Tongue (tissue), 2 donors: ENCODE measurements around the gene CYP4X1. TPM values are rescaled to one million over a fixed set of nuclear protein-coding genes. Genes with fewer than 3 reads are reported as not detected.
"Not testable (repeated sequence)": the region's sequence is repeated elsewhere in the genome, so short reads cannot be mapped to it uniquely, and the experiment has no call there.

Experiments used
- DNase-seq: peaks from one replicate; pipeline ENCODE4 v3.0.0-alpha.2; 2015
- total RNA-seq: library from RNA; depleted of rRNA; stranded (reverse); fragments of >200 nt; gene quantifications from one replicate; pipeline ENCODE4 v1.2.3, GENCODE V29; 2014

CYP4X1 gene, protein sequence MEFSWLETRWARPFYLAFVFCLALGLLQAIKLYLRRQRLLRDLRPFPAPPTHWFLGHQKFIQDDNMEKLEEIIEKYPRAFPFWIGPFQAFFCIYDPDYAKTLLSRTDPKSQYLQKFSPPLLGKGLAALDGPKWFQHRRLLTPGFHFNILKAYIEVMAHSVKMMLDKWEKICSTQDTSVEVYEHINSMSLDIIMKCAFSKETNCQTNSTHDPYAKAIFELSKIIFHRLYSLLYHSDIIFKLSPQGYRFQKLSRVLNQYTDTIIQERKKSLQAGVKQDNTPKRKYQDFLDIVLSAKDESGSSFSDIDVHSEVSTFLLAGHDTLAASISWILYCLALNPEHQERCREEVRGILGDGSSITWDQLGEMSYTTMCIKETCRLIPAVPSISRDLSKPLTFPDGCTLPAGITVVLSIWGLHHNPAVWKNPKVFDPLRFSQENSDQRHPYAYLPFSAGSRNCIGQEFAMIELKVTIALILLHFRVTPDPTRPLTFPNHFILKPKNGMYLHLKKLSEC
- total RNA-seq, result 3.0 TPM

DNA sequence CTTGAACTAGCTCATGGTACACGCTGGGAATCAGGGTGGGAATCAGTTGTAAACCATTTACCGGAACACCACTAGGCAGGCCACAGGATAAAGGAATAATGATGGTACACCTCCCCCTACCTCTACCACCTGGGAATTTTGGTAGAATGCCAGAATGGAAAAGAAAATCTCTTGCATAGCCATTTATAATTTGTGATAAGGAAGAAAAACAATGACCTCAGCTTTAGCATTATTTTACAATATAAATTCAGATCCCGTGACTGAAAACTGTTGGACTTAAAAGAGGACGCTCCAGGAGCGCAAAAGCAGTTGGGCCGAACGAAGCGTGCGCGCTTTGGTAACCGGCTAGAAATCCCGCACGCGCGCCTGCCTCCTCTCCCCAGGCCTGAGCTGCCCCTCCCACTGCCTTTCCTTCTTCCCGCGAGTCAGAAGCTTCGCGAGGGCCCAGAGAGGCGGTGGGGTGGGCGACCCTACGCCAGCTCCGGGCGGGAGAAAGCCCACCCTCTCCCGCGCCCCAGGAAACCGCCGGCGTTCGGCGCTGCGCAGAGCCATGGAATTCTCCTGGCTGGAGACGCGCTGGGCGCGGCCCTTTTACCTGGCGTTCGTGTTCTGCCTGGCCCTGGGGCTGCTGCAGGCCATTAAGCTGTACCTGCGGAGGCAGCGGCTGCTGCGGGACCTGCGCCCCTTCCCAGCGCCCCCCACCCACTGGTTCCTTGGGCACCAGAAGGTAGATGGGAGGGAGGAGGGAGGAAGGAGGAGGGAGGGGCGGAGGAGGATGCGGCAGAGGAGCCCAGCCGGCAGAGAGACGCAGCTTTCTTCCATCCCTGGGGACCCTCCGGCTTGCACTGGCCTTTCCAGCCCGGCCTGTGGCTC, at the start of gene CYP4X1:
TSS of gene CYP4X1 (plus strand) at position 402 of the 873 bp plus-strand sequence. CDS start at position 551, 149 bp downstream.
- DNase-seq, result peak; percentile 17

DNA sequence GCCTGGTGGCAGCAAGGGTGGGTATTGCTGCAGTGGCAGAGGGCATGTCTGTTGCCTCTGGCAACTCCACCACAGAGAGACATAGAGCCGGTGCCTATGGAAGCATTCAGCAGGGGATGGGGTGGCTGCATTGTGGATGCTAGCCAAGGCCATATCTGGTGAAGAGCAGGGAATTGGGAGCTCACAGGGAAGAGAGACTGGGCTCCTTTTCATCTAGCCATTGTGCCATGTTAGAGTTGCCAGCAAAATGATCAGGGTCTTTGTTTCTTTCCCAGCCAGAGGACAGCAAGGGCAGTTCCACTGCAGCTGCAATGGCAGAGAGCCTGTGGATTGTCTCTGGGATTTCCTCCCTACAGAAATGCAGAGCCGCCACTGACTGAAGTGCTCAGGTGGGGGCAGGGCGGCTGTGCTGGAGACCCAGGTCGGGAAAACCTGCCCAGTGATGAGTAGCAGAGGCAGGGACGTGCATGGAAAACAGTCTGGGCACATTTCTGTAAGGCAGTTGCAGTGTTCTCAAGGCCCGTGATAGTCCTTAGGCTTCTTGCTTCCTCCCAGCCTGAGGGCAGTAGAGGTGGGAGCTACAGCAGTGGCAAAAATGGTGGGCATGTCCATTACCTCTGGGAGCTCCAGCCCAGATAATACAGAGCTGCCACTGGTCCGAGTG, 40.2 kb upstream of the CYP4X1 start:
- DNase-seq, result no peak

DNA sequence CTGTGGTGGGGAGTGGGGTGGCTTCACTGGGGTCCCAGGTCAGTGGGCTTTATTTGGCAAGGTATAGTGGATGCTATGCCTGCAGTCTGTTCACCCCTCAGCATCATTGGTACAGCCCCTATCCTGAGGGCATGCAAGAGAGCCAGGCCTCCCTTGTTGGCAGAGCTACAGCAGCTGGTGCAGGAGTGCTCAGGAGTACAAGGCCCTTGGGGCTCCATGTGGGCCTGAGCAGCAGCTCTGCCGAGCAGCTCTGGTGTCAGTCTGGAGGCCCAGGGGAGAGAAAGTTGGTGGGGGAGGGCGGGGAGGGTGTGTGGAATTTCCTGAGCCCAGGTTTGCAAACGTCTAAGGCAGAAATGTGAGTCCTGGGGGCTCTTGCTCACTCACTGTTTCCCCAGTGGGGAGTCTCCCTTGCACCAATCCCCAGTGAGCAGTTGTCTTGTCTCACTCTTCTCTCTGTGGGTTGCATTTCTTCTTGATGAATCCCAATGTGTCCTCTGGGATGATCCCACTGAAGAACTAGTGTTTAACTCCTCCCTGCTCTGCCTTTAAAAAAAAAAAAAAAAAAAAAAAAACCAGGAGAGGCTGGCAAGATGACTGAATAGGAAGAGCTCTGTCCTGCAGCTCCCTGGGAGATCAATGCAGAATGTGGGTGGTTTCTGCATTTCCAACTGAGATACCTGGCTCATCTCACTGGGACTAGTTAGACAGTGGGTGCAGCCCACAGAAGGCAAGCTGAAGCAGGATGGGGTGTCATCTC, 39.5 kb upstream of the CYP4X1 start:
- no peak for DNase-seq

DNA sequence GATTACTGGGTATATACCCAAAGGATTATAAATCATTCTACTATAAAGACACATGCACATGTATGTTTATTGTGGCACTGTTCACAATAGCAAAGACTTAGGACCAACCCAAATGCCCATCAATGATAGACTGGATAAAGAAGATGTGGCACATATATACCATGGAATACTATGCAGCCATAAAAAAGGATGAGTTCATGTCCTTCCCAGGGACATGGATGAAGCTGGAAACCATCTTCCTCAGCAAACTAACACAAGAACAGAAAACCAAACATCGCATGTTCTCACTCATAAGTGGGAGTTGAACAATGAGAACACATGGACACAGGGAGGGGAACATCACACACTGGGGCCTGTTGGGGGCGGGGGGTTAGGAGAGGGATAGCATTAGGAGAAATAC, 32.9 kb upstream of the CYP4X1 start:
- DNase-seq, result not testable (repeated sequence)

DNA sequence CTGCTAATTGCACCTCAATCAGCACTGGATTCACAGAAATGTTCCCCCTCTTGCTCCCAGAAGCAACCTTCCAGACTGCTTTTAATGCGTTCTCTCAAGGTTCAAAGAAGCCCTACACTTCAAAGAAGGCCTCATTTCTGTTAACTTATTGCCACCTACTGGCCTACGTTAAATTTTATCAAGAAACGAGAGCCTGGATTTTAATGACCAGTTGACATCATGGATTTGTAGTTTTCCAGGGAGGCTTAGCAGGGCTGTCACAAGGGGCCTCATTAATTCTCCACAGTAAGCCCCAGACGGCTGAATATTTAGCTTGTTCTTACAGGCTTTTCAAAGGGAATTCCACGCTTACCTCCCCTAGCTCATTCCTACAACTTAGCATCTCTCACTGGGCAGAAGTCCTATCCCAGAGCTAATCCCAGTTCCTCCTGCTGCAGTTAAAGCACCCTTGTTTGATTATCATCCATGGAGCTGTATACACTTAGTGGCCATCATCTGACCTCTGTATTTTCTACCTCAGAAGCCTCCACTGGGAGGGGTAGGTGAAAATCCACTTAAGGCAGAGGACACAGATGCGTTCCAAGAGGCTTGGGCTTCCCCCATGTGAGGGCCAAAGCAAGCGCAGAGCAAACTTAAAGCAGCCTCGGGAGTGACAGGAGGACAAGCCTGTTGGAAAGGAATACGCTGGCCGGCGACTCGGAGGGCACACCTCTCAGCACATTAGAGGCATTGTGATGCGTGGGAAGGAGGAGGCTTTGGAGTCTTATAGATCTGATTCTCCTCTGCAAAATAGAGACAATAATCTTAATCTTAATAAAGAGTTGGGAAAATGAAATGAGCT, 32.2 kb upstream of the CYP4X1 start:
- peak; percentile 5 for DNase-seq

DNA sequence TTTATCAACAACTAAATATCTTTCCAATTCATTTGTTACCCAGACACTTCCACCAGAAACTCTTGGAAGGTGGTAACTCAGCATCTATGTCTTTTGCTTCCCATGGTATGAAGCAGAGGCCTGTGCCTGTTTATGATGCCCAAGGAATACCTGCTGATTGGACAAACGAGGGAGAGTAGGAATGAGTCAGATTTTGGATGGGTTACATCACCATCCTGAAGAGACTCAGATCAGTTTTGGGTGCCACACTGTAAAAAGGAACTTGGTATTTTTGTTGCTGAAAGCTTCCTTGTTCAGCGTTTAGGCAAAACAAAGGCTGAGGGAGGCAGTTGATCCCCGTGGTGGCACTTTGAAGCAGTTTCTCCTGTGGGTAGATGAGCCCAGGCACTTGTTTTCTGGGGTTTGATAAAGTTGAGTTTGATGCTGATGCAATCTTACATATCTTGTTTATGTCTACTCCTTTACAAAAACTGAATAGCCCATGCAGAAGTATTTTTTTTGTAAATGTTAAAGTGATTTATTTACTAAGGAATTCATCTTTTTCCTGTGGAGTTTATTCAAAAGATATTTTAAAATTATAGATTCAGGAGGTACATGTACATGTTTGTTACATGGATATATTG, 26.7 kb upstream of the CYP4X1 start:
- DNase-seq, result no peak

DNA sequence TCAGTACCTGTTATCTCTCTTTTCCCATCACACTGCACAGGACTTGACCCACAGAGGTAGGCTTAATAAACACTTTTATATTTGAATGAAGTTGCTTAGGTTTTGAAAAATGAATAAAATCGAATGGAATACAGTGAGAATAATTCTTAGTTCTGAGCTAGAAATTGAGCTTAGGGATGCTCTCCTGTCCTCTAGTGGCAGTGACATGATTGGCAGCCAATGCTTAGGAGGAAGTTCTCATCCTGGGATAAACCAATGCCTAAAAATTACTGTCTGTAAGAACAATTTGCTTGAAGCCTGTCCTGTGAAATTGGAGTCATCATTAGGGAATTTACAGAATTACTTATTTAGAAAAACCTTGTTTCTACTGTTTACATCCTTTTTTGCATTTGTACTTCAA, 21.3 kb upstream of the CYP4X1 start:
- no peak for DNase-seq

DNA sequence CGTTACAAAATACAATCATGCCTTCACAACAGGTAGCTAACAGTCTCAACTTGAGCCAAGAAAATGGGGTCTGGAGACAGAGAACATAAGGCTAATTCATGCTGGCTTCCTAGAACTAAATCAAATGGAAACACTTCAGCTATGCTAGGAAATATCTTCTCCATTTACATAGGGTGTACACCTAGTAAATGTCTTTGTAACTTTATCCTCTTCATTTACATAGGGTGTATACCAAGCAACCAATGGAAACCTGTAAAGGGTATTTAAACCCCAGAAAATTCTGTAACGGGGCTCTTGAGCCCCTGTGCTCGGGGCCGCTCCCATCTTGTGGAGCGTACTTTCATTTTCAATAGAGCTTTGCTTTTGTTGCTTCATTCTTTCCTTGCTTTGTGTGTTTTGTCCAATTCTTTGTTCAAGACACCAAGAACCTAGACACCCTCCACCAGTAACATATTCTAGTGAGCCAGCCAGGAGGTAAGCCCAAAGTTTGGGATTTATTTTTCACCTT, 19.5 kb upstream of the CYP4X1 start:
- no peak for DNase-seq

DNA sequence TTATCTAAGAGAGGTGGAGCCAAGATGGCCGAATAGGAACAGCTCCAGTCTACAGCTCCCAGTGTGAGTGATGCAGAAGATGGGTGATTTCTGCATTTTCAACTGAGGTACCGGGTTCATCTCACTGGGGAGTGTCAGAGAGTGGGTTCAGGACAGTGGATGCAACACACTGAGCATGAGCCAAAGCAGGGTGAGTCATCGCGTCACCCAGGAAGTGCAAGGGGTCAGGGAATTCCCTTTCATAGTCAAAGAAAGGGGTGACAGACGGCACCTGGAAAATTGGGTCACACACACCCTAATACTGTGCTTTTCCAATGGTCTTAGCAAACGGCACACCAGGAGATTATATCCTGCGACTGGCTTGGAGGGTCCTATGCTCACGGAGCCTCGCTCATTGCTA, 17.0 kb upstream of the CYP4X1 start:
- not testable (repeated sequence) for DNase-seq

DNA sequence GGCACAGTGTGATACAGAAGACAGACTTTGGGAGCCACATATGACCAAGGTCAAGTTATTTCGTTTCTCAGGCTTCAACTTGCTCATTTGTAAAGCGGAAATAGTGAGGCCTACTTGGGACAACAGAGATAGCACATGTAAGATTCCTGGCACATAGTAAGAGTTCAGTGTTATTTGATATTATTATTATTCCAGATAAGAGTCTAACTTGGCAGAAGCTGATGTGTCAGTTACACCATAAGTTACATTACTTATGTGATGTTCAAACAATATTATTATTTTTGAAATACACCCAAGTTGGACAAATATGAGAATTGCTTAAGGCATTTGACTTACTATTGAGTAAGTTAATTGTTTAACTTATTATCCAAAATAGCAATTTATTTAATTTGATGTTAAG, 10.2 kb upstream of the CYP4X1 start:
- no peak for DNase-seq

DNA sequence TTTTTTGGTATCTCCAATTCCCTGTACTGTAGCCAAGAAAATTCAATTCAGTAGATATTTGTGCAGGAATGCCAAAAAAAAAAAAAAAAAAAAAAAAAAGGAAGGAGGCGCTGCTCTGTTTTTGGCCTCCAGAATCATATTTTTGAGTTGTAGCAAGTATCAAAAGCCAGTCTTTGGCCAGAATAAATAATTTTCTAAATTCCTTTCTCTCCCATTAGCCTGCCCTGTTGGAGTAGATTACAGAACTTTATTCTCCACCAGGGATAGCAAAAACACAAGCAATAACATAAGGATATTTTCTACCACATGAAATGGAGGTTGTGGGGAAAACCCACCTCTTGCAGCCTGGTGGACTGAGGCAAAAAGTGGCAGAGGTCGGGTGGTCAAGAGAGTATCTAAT, 2.4 kb upstream of the CYP4X1 start:
- DNase-seq, result no peak

DNA sequence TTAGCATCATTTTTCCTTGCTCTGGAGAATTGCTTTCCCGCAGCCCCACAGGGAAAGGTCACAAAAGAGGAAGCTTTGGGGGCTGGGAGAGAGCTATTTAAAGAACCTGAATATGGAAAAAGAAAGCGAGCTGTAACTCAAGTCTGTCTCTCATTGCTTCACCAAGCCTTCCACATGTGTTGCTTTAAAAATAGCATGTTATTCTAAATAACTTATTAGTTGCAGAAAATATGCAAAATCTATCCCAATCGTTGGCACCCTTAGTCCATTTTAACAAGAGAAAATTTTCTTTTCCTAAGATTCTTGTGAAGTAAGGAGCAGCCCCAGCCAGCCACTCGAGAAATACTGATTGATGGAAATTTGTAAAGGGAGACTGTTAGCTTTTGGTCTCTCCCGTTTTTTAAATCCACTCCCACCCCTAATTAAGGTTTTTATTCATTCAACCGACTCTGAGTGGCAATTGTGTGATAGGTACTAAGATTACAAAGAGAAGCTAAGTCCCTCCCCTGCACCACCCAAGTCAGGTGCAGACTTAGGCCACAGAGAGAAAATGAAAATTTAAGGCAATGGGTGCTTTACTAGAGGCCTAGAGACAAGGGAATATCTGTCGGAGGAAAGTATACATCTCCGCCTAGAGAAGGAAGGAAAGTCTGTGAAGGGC, 802 bp downstream of the CYP4X1 start:
- peak; percentile 26 for DNase-seq

DNA sequence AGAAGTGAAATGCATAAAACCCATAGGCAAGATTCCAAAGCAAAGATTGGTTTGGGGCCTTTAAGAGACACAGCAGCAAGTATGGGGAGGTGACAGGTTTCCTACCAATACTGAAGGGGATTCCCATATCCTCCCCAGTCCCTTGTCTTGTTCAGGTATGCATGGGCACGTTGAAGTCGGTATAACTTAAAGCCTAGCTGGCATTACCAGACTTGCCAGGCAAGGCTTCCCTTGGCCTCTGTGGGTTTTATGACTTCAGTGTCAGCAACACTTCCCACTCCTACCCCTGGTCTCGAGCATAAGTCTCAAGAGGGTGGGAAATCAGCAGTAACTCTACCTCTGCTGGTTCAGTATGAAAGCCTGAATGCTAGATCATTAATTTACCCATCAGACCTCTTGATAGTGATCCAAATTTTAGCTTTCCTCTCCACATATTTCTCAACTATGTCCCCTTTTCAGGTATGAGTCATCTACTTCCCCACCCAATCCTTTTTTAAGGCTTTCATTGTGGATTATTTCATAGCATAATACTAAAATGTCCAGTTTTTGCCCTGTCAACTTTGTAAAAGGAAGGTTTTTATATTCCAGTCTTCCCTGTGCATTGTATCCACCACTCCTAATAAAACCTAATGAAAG, 6.8 kb downstream of the CYP4X1 start:
- DNase-seq, result no peak

DNA sequence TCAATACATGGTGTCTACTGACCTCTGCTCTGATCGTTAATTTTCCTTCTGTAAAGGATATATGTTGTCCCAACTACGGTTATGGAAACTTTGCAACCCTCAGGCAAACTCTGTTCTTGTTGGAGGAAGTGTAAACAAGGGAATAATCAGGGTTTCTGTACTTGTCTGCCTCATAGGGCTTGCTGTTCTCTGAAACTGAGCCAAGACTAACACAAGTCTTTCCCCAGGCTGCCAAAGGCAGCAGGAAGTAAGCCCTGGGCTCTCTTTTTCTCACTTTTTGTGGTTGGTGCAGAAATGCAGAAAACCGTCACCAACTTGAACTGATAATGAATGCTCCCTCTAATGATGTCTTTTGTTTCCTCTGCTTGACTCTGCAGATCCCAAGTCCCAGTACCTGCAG, 7.6 kb downstream of the CYP4X1 start:
- peak; percentile 13 for DNase-seq

DNA sequence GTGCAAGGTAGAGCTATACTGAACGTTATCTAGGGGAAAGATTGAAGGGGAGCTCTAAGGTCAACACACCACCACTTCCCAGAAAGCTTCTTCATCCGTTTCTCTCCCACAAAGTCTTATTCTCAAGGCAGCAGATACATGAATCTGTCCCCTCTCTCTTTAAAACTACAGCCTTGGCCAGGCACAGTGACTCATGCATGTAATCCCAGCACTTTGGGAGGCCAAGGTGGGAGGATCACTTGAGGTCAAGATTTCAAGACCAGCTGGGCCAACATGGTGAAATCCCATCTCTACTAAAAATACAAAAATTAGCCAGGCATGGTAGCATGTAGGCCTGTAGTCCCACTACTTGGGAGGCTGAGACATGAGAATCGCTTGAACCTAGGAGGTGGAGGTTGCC, 8.1 kb downstream of the CYP4X1 start:
- DNase-seq, result no peak

DNA sequence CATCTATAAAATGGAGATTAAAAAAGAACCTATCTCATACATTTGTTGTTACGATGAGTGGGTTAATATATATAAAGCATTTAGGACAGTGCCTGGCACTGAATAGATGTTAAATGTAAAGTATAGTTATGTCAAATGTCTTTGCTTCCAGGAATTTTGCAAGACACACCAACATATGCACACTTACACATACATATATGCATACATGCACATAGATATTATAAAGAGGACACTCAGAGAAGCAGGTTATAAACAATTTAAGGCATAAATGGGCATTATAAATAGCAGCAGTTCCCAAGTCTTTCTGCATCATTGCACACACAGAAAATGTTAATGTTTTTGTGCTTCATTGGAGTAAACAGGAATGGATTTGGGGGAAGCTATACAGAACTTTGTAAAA, 13.3 kb downstream of the CYP4X1 start:
- no peak for DNase-seq

DNA sequence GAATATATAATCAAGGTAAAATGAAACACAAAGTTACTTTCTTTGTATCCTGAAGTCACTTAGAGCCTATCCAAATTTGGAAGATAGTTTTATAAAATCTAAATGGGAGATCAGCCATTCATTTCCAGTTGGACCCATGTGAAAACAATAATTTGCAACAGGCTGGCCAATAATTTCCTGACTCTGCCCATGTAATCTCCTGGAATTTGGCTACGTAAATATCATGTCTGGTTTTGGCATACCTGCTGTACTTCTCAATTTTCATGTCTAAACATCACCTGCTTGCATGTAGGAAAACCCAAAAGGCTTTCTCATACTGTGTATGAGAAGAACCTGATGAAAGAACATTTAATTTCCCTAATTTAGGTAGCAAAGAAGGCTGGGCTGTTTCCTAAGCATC, 35.9 kb downstream of the CYP4X1 start:
- DNase-seq, result no peak

DNA sequence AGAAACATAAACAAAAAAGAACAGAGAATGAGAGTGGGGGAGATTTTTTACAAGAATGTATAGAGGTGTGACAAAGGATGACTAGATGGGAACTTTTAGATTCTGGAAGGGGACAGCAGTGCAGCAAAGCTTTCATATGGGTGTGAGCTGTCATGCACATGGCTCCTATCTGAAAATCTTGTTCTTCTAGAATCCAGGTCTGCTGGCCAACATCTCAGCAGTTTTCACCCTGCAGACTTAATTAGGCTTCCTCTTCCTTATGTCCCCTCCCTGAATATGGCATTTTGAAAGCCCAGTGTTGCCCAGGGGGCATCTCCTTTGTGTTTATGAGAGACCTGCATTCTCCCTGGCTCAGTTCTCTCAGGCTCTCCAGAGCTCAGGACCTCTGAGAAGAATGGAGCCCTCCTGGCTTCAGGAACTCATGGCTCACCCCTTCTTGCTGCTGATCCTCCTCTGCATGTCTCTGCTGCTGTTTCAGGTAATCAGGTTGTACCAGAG, 43.7 kb downstream of the CYP4X1 start, which contains the start of gene CYP4Z1:
TSS of gene CYP4Z1 (plus strand) at position 135 of the 498 bp plus-strand sequence. CDS start at position 395, 260 bp downstream.
- DNase-seq, result no peak

DNA sequence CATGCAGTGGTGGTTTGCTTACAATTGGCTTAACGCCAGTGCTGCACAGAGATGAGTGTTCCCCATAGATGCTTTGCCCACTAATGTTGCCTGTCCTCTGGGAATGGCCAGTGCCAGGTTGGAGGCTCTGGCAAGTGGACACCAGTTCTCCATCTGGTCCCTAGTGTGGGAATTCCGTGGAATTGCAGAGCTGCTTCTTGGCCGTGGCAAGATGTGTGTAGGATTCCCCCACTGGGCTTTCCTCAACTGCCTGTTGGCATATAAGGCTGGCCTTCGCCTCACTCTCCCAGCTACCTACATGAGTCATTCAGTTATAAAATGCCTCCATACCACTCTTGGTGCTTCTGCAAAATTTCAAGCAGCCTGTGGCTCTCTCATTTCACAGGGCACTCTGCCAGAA, 45.6 kb downstream of the CYP4X1 start:
- DNase-seq, result not testable (repeated sequence)
